ENCODE measurements around the gene MKLN1. TPM values are rescaled to one million over a fixed set of nuclear protein-coding genes. Genes with fewer than 3 reads are reported as not detected.

MKLN1 gene
- total and polyA plus RNA-seq, 4 experiments from 2014 or later, result 18.1 to 61.0 (median 45.4) TPM

DNA sequence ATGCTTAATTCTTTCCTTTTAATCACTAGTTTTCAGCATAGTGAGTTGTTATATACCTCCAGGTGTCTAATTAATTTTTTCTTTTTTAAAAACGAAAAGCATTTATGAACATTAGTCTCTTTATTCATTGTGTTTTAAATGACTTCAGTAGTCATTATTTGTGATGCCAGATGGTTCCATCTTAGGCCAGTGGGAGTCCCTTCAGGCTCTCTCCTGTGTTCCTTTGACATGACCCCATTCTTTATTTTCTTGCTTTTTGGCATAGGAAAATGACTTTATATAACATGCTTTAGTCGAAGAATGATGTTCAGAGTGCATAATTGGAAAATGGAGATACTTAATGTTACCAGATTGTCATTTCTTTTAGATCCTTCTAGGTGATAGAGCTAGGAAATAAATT, 24.4 kb downstream of the MKLN1 start:
- CTCF ChIA-PET (ENCODE audit: partially characterized antibody), result no interaction called here
- no peaks in the 10 kb centered on the region for H3K27me3 Mint-ChIP-seq
- peak overlapping the region in 1 of 8 donors; percentile 22 for H3K4me3 Mint-ChIP-seq
- H3K36me3 Mint-ChIP-seq, result peaks cover 9 to 10% of the 10 kb centered on the region in 2 donors
- H3K27ac Mint-ChIP-seq, result no peak overlapping the region
- no peaks in the 10 kb centered on the region for H3K9me3 ChIP-seq (ENCODE audit: control insufficient read depth in 1 of 2, low read length in 2 of 2)
- peaks cover 40% of the 10 kb centered on the region for H3K4me1 ChIP-seq (ENCODE audit: insufficient read depth, low read length)
- intact Hi-C loops (cut with micrococcal nuclease), result no loop called here
- no peaks in the 10 kb centered on the region for H3K36me3 ChIP-seq (ENCODE audit: insufficient read depth, low read length)
- H3K27me3 ChIP-seq (ENCODE audit: insufficient read depth, low read length), result no peaks in the 10 kb centered on the region
- no peak overlapping the region for H3K4me3 ChIP-seq (ENCODE audit: low read length in 2 of 2)
- H3K9me3 Mint-ChIP-seq, result peaks cover 0 to 5% (median 2%) of the 10 kb centered on the region in 8 donors
- H3K4me1 Mint-ChIP-seq, result peaks cover 44 to 65% (median 55%) of the 10 kb centered on the region in 4 donors
- POLR2A ChIA-PET (ENCODE audit: partially characterized antibody), result interaction anchor here (1.1 kb wide), 1 partner anchor 12 kb away, joined by 3 read pairs; no protein-coding TSS in a partner anchor
- no peak for DNase-seq
- H3K27ac ChIP-seq (ENCODE audit: low read depth, low read length), result no peak overlapping the region

DNA sequence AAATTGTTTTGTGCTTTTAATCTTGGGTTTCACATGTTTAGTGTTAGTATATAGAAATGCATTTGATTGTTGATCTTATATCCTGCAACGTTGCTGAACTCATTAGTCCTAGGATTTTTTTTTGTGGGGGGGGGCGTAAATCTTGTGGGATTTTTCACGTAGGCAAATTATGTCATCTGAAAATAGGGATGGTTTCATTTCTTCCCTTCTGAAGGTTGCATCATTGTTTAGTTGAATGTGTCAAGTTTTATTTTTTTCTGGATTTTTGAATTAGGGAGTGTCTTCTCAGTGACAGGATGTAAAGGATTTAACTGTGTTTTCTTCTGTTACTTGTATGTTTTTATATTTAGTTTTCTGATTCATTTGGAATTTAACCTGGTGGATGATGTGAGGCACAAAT, 26.7 kb downstream of the MKLN1 start:
- Histone ChIP-seq H3K36me3 (ENCODE audit: insufficient read depth, low read length) (no peaks in the 10 kb centered on the region), H3K4me1 (ENCODE audit: insufficient read depth, low read length) (peaks cover 55% of the 10 kb centered on the region), H3K9me3 (ENCODE audit: control insufficient read depth in 1 of 2, low read length in 2 of 2) (no peaks in the 10 kb centered on the region), H3K27ac (ENCODE audit: low read depth, low read length) (no peak overlapping the region), H3K4me3 (ENCODE audit: low read length in 2 of 2) (no peak overlapping the region), H3K27me3 (ENCODE audit: insufficient read depth, low read length) (no peaks in the 10 kb centered on the region)
- ChIA-PET CTCF (ENCODE audit: partially characterized antibody) (no interaction called here), POLR2A (ENCODE audit: partially characterized antibody) (no interaction called here)
- Mint-ChIP-seq H3K27me3 (no peaks in the 10 kb centered on the region), H3K27ac (peak overlapping the region in 1 of 7 donors; percentile 5), H3K36me3 (peaks cover 8 to 10% of the 10 kb centered on the region in 2 donors), H3K4me3 (peak overlapping the region in 1 of 8 donors; percentile 11), H3K4me1 (peaks cover 55 to 67% (median 63%) of the 10 kb centered on the region in 4 donors), H3K9me3 (peaks cover 0 to 5% (median 2%) of the 10 kb centered on the region in 8 donors)
- intact Hi-C loops (cut with micrococcal nuclease), result no loop called here
- no peak for DNase-seq

- H3K27me3 ChIP-seq (ENCODE audit: insufficient read depth, low read length), result no peaks in the 10 kb centered on the region
- H3K36me3 Mint-ChIP-seq, result peaks cover 2% of the 10 kb centered on the region in 2 donors
- CTCF ChIA-PET (ENCODE audit: partially characterized antibody), result interaction anchor here (0.6 kb wide), 1 partner anchor 314 kb away, joined by 4 read pairs; no protein-coding TSS in a partner anchor
- no peak for DNase-seq
- H3K4me1 Mint-ChIP-seq, result peaks cover 62 to 75% (median 68%) of the 10 kb centered on the region in 4 donors
- POLR2A ChIA-PET (ENCODE audit: partially characterized antibody), result no interaction called here
- peak overlapping the region in 1 of 7 donors; percentile 16 for H3K27ac Mint-ChIP-seq
- no peaks in the 10 kb centered on the region for H3K9me3 ChIP-seq (ENCODE audit: control insufficient read depth in 1 of 2, low read length in 2 of 2)
- H3K4me3 ChIP-seq (ENCODE audit: low read length in 2 of 2), result no peak overlapping the region
- intact Hi-C loops (cut with micrococcal nuclease), result no loop called here
- no peak overlapping the region for H3K27ac ChIP-seq (ENCODE audit: low read depth, low read length)
- peak overlapping the region in 1 of 8 donors; percentile 19 for H3K4me3 Mint-ChIP-seq
- no peaks in the 10 kb centered on the region for H3K27me3 Mint-ChIP-seq
- no peaks in the 10 kb centered on the region for H3K36me3 ChIP-seq (ENCODE audit: insufficient read depth, low read length)
- H3K4me1 ChIP-seq (ENCODE audit: insufficient read depth, low read length), result peaks cover 72% of the 10 kb centered on the region
- no peaks in the 10 kb centered on the region for H3K9me3 Mint-ChIP-seq
Observed at GRCh38 chr7:131355917-131356777, 28.5 kb downstream of the MKLN1 start.

DNA sequence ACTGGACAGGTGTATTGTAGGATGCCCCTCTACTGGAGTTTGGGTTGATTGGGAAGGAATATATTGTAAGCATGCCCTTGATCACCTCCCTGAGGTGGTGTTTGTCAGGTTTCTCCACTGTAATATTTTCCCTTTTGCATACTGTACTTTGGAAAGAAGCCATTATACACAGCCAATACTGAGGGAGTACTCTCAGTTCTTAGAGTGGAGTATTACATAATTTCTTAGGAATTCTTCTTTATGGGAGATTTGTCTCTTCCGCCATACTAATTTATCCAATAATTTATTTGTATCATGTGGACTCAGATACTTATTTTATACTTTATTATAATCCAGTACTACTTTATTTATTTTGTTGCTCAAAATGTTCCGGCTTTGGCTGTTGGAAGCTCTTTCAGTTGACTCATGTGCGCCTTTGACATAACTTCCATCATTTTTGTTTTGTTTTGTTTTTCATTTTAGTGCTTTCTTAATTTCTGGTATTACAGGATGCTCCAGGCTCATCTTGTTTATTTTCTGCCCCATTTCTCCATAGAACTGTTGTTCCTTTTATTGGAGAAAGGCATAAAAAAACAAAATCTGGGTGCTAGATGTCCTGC, 29.7 kb downstream of the MKLN1 start:
- H3K36me3 Mint-ChIP-seq, result peaks cover 0 to 2% of the 10 kb centered on the region in 2 donors
- H3K4me1 Mint-ChIP-seq, result peaks cover 63 to 77% (median 71%) of the 10 kb centered on the region in 4 donors
- H3K27ac Mint-ChIP-seq, result no peak overlapping the region
- no peak overlapping the region for H3K27ac ChIP-seq (ENCODE audit: low read depth, low read length)
- peak overlapping the region in 1 of 8 donors; percentile 53 for H3K4me3 Mint-ChIP-seq
- H3K27me3 ChIP-seq (ENCODE audit: insufficient read depth, low read length), result no peaks in the 10 kb centered on the region
- no peaks in the 10 kb centered on the region for H3K9me3 ChIP-seq (ENCODE audit: control insufficient read depth in 1 of 2, low read length in 2 of 2)
- no peak for DNase-seq
- H3K4me3 ChIP-seq (ENCODE audit: low read length in 2 of 2), result no peak overlapping the region
- ChIA-PET POLR2A (ENCODE audit: partially characterized antibody) (interaction anchor here (0.6 kb wide), 1 partner anchor 374 kb away, joined by 3 read pairs; no protein-coding TSS in a partner anchor), CTCF (ENCODE audit: partially characterized antibody) (no interaction called here)
- H3K9me3 Mint-ChIP-seq, result no peaks in the 10 kb centered on the region
- intact Hi-C loops (cut with micrococcal nuclease), result no loop called here
- peaks cover 79% of the 10 kb centered on the region for H3K4me1 ChIP-seq (ENCODE audit: insufficient read depth, low read length)
- H3K36me3 ChIP-seq (ENCODE audit: insufficient read depth, low read length), result no peaks in the 10 kb centered on the region
- no peaks in the 10 kb centered on the region for H3K27me3 Mint-ChIP-seq

DNA sequence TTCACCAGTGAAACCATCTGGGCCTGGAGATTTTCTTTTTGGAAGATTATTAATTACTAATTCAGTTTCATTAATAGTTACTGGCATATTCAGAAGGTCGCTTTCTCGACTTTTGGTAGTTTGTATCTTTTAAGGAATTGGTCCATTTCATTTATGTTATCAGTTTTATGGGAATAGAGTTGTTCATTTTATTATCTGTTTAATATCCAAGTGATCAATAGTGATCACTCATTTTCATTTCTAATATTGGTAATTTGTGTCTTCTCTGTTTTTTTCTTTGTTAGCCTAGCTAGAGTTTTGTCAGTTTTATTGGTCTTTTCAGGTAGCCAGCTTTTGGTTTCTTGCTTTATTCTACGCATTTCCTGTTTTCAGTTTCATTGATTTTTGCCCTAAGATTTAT, 31.0 kb downstream of the MKLN1 start:
- CTCF ChIA-PET (ENCODE audit: partially characterized antibody), result no interaction called here
- POLR2A ChIA-PET (ENCODE audit: partially characterized antibody), result no interaction called here

GRCh38 chr7:131359136-131359776, 31.6 kb downstream of the MKLN1 start:
- peaks cover 0 to 1% of the 10 kb centered on the region in 2 donors for H3K36me3 Mint-ChIP-seq
- POLR2A ChIA-PET (ENCODE audit: partially characterized antibody), result no interaction called here
- H3K27ac Mint-ChIP-seq, result peak overlapping the region in 1 of 7 donors; percentile 16
- Histone ChIP-seq H3K4me1 (ENCODE audit: insufficient read depth, low read length) (peaks cover 80% of the 10 kb centered on the region), H3K27me3 (ENCODE audit: insufficient read depth, low read length) (no peaks in the 10 kb centered on the region), H3K36me3 (ENCODE audit: insufficient read depth, low read length) (no peaks in the 10 kb centered on the region), H3K4me3 (ENCODE audit: low read length in 2 of 2) (no peak overlapping the region), H3K9me3 (ENCODE audit: control insufficient read depth in 1 of 2, low read length in 2 of 2) (no peaks in the 10 kb centered on the region), H3K27ac (ENCODE audit: low read depth, low read length) (no peak overlapping the region)
- peaks cover 60 to 76% (median 68%) of the 10 kb centered on the region in 4 donors for H3K4me1 Mint-ChIP-seq
- CTCF ChIA-PET (ENCODE audit: partially characterized antibody), result no interaction called here
- intact Hi-C loops (cut with micrococcal nuclease), result no loop called here
- peak overlapping the region in 5 of 8 donors; percentile 51 to 74 (median 70) for H3K4me3 Mint-ChIP-seq
- DNase-seq, result no peak
- H3K9me3 Mint-ChIP-seq, result no peaks in the 10 kb centered on the region
- no peaks in the 10 kb centered on the region for H3K27me3 Mint-ChIP-seq

More for the DNA sequence above, 31.0 kb downstream of the MKLN1 start:
- Mint-ChIP-seq H3K36me3 (peaks cover 0 to under 1% of the 10 kb centered on the region in 2 donors), H3K9me3 (no peaks in the 10 kb centered on the region), H3K4me1 (peaks cover 61 to 78% (median 69%) of the 10 kb centered on the region in 4 donors), H3K27me3 (no peaks in the 10 kb centered on the region), H3K27ac (no peak overlapping the region), H3K4me3 (peak overlapping the region in 6 of 8 donors; percentile 5 to 72 (median 53))
- peaks cover 79% of the 10 kb centered on the region for H3K4me1 ChIP-seq (ENCODE audit: insufficient read depth, low read length)
- H3K27me3 ChIP-seq (ENCODE audit: insufficient read depth, low read length), result no peaks in the 10 kb centered on the region
- intact Hi-C loops (cut with micrococcal nuclease), result no loop called here
- H3K9me3 ChIP-seq (ENCODE audit: control insufficient read depth in 1 of 2, low read length in 2 of 2), result no peaks in the 10 kb centered on the region
- DNase-seq, result no peak
- H3K27ac ChIP-seq (ENCODE audit: low read depth, low read length), result no peak overlapping the region
- no peak overlapping the region for H3K4me3 ChIP-seq (ENCODE audit: low read length in 2 of 2)
- H3K36me3 ChIP-seq (ENCODE audit: insufficient read depth, low read length), result no peaks in the 10 kb centered on the region

- ChIA-PET POLR2A (ENCODE audit: partially characterized antibody) (interaction anchor here (0.5 kb wide), 1 partner anchor 86 kb away, joined by 3 read pairs; no protein-coding TSS in a partner anchor), CTCF (ENCODE audit: partially characterized antibody) (interaction anchor here (1.6 kb wide), 1 partner anchor 30 kb away, joined by 3 read pairs; no protein-coding TSS in a partner anchor)
- Mint-ChIP-seq H3K27me3 (no peaks in the 10 kb centered on the region), H3K4me1 (peaks cover 58 to 89% (median 69%) of the 10 kb centered on the region in 4 donors), H3K9me3 (no peaks in the 10 kb centered on the region), H3K27ac (no peak overlapping the region), H3K36me3 (peaks cover 0 to 1% of the 10 kb centered on the region in 2 donors), H3K4me3 (peak overlapping the region in 1 of 8 donors; percentile 31)
- H3K27ac ChIP-seq (ENCODE audit: low read depth, low read length), result no peak overlapping the region
- no peak for DNase-seq
- no peak overlapping the region for H3K4me3 ChIP-seq (ENCODE audit: low read length in 2 of 2)
- intact Hi-C loops (cut with micrococcal nuclease), result no loop called here
- no peaks in the 10 kb centered on the region for H3K36me3 ChIP-seq (ENCODE audit: insufficient read depth, low read length)
- H3K27me3 ChIP-seq (ENCODE audit: insufficient read depth, low read length), result no peaks in the 10 kb centered on the region
- H3K9me3 ChIP-seq (ENCODE audit: control insufficient read depth in 1 of 2, low read length in 2 of 2), result no peaks in the 10 kb centered on the region
- peaks cover 75% of the 10 kb centered on the region for H3K4me1 ChIP-seq (ENCODE audit: insufficient read depth, low read length)
Observed at GRCh38 chr7:131363719-131364118, 36.0 kb downstream of the MKLN1 start.
